8988T (cell line): ENCODE data around the gene MGAM2.
A peak's percentile ranks its signal among the peaks of the same experiment; 100 is the strongest.

Experiments
- DNase-seq: peaks from one replicate; pipeline ENCODE4 v3.0.0; 2011

MGAM2 gene

DNA sequence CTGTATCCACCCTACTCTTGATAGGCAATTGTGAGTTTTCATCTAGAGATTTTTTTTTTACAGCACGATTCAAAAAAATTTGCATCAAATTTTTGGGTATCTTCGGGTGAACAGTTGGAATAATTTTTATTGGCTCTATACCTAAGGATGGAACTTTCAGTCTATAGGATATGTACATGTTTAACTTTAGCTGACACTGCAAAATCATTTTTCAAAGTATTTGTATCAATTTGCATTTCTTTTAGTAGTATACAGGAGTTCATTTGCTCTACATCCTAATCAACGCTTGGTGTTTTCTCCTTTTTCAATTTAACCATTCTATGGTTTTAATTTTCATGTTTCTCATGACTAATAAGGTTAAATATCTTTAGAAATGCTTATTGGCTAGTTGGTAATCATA is 11.7 kb downstream of the MGAM2 start:
- no peak for DNase-seq

DNA sequence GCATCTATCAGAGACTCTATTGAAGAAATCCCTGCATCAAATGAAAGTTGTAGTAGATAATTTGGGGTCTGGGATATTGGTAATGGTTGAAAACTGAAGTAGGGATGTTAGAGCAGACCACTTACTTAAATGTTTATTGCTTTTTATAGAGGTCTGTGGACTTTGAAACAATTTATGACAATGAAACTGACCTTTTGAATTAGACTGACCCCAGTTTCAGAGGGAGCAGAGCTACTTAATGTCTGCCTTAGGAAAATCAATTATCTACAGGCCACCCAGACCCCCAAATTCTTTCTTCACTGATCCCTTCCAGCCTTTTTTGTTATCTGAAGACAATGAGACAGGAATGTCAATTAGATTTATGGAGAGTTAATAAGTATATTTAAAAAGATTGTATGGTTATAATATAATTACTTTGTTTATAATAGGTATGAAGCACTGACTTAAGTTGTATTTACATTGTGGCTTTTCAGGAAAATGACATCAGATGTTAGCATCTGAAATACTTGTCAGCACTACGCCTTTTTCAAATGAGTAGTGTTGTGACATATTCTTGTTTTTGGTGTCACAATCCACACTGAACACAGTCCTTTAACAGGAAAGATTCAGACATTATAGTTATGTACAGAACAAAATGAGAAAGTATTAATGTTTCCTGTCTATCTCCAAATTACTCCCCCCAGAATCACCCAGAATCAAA is 13.9 kb downstream of the MGAM2 start:
- no peak for DNase-seq

DNA sequence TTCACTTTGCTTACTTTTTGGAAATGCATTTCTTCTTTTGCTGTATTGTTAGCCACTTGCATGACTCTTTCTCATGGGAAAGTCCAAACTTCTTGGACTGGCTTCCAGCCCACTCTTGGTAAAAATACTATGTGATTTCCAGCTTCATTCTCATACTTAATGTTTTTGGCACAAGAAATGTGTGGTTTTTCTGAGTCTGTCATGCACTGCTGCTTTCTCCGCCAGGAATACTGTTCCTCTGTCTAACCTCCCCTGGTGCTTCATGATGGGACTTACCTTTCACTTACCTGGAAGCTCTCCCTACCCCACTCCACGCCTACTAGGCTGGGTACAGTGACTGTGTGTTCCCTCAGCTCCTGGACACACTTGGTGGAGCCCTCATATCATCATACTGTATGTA is 18.7 kb downstream of the MGAM2 start:
- DNase-seq, result no peak

DNA sequence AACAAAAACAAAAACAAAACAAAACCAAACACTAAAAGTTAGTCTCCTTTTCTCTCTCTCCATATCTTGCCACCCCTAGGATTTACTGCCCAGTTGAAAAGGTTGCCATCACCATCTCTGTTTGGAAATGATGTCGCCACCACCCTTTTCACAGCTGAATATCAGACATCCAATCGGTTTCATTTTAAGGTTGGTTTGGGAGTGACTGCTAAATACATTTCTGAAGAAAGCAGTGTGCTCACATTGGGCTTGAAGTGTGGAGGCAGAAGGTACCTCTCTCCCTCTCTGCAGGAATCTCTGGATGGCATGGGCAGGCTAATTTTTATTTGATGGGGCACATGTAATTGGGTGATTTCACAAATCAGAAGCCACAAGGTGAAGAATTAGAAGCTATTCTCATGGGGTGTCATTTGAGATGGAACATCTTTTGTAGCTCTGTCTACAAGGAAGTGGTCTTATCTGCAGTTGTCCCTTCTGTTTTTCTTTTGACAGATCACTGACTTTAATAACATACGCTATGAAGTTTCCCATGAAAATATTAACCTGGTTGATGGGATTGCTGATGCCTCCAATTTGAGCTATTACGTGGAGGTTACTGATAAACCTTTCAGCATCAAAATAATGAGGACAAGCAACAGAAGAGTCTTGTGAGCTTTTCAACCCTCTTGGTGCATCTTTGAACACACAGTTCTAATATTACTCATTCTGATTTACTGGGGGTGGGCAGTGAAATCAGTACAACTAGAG is 20.1 kb downstream of the MGAM2 start:
- DNase-seq, result no peak

DNA sequence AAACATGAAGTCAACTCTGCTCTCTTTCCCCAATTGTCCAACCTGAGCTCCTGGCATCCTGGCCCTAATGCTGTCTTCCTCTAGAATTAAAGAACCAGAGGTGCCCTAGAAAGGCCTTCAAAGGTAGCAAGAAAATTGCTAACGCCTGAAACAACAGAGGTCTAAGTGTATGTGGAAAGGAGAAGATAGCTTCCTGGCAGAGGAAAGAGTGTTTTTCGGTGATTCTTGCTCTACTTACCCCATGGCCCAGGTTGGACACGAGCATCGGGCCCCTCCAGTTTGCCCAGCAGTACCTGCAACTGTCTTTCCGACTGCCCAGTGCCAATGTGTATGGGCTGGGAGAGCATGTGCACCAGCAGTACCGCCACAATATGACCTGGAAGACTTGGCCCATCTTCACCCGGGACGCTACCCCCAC is 22.2 kb downstream of the MGAM2 start:
- no peak for DNase-seq

DNA sequence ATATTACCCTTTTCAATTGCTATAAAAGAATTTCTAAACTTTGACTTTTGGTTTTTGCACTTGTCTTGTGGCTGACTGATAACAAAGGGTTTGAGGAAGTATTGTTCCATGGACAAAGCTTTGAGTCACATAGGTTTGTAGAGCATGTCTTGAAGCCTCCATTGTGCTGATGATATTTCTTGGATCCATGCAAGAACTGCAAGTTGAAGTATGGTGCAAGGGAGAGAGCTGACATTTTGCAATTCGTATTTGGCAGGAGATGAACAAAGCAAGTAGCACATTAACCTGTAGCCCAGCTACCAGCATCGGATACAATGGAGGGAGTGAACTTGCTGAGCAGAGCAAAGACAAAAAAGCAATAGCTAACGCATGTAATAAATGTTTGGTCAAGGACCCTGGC is 23.4 kb downstream of the MGAM2 start:
- no peak for DNase-seq

DNA sequence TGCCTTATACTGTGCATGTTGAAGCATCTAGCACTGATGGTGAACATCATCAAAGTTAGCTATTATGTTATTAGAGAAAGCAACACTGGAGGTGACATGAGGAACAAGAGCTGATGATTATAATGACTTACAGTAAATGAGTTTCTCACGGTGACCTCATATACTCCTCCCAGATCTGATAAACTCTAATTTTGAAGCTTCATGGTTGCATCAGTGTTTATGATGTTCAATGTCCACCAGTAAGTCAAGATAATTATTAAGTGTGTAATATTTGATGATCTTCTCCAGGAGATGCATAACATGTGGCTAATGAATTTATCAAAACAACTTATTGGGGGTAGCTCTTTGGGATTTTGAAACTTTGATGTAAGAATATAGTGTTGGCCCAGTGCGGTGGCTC is 27.5 kb downstream of the MGAM2 start:
- DNase-seq, result no peak

DNA sequence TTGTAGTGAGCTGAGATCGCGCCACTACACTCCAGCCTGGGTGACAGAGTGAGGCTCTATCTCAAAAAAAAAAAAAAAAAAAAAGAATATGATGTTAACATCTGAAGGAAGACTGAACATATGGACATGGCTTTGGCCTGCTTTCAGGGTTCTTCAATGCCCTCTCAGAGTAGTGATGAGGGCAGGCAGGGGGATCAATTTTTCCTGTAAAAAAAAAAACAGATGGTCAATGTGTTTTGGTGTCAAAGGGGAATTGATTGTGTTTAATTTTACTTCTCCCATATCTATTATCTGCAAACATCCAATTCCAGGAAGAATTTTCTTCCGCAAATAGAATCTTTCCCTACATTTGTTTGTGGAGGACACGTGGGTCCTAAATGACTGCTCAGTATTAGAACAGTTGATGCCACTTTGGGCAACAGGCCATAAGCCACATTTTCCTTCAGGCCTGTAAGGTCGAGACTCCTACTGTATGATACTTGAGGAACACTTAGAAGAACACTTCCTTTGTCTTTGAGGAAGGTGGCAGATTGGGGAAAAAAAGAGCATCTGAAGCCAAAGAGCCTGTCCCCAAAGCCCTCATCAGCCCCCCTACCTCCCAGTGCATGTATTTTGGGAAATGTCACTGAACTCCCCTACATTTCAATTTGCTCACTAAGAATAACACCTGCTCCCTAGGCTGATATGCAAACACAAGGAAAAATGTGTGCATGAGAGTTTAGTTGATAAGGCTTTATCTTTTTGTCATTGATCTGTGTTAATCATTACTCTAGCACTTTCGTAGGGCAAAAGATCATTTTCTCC is 28.3 kb downstream of the MGAM2 start:
- DNase-seq, result no peak

DNA sequence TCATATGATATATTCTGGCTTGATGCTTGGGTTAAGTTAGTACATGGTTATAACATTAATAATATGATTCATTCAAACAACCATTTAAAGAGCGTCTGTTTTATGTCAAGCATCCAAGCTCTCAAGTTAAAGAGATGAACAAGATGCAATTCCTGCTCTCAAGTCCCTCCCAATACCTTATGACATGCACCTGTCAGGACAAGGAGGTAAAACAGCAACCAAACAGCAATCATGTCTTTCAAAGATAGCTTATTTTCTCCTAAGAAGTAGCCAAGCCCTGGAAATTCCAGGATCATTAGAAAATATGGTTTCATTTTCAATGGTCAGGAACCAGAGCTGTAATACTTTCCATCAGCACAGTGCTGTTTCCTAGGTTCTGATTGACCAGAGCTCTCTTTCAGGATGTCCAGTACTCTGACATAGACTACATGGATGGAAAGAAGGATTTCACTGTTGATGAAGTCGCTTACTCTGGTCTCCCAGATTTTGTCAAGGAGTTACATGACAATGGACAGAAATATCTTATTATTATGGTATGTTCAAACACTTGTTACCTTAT is 29.0 kb downstream of the MGAM2 start:
- no peak for DNase-seq

DNA sequence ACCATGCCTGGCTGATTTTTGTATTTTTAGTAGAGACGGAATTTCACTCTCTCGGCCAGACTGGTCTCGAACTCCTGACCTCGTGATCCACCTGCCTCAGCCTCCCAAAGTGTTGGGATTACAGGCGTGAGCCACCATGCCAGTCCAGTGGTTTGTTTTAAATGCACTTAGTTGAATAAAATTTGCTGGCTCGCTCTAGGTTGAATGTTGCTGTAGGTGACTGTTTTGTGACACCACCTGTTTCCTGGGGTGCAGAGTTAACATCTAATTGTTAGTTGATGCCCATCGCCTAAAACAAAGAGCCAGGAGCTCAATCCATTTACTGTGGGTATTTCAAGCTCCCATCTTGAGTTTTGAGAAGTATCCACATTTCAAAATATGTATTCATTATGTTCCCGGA is 31.2 kb downstream of the MGAM2 start:
- DNase-seq, result no peak

DNA sequence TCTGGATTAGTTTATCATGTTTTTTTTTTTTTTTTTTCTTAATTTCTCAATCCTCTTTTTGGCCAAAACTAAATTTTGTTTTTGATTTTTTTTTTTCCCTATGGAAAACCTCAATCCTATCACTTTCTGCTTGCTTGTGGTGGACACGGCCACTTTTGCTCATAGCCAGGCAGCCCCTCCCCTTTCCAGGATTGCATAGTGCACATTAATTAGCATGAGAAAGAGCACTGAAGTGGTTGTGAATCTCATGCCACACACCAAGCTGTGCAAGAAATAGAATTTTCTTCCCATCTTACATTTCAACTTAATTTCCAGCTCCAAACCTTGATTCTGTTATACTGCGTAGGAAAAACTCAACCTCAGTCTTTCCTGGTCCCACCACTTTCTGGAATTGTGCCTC is 34.6 kb downstream of the MGAM2 start:
- no peak for DNase-seq

DNA sequence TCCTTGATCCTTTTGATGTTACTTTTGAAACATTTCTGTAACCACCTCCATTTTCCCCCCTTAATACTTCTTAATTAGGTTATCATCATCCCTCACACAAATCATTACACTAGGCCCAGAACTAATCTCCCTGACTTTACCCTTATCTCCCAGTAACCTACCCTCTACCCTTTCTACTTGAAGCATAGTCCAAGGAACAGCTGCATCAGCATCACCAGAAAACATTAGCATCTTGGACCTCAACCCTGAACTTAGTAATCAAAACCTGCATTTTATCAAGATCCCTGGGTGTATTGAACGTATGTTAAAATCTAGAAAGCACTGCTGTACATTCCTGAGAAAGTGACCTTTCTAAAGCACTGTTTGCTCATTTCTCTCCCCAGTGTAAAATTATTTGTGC is 38.8 kb downstream of the MGAM2 start:
- DNase-seq, result no peak

DNA sequence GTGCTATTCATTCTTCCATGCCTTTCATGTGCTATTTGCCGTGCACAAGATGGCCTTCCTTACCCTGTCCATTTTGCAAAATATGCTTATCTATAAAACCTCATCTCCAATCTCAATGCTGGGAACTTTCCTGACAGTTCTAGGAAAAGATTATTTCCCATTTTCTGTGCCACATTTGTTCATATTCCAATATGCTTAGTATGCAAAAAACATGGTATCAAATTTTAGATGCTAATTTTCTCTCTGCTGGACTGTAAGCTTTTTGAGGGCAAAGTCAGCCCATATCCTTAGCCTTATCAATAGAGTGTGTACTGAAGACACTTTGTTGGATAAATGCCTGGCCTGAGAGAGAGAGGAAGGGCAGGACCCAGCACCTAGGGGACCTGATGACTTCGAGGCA is 39.4 kb downstream of the MGAM2 start:
- DNase-seq, result no peak

DNA sequence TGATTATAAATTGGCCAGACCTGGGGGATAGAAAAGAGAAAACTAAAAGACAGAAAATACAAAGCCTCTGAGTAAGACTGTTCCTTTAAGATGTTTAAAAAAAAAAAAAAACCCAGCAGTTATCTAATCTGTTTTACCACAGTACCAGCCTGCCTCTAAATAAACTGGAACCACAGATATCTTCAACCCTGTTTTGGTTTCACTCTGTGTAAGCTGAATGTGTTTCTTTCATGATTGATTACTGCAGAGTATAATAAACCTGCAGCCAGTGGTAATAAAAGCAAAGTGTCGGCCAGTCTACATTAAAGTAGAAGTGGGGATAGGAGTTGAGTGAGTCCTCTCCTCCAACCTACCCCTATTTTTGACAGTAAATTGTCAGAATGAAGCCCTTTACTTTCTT is 40.6 kb downstream of the MGAM2 start:
- DNase-seq, result no peak

DNA sequence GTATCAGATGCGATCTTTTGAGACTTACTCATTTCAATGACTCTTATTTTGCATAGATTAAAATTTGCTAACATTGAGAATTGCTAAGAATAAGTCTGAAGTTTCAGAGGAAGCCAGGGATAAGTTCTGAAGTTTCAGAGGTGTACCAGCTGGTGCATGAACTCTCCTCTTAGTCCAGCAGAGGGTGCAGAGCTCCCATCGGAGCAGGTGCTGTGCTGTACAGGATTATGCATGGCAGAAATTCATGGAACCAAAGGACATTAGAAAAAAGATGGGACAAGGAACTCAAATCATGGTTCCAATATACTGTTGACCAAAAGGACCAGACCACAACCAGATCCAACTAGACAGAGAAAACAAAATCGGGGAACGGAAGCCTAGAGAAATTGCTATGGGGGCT is 41.9 kb downstream of the MGAM2 start:
- DNase-seq, result peak; percentile 18

DNA sequence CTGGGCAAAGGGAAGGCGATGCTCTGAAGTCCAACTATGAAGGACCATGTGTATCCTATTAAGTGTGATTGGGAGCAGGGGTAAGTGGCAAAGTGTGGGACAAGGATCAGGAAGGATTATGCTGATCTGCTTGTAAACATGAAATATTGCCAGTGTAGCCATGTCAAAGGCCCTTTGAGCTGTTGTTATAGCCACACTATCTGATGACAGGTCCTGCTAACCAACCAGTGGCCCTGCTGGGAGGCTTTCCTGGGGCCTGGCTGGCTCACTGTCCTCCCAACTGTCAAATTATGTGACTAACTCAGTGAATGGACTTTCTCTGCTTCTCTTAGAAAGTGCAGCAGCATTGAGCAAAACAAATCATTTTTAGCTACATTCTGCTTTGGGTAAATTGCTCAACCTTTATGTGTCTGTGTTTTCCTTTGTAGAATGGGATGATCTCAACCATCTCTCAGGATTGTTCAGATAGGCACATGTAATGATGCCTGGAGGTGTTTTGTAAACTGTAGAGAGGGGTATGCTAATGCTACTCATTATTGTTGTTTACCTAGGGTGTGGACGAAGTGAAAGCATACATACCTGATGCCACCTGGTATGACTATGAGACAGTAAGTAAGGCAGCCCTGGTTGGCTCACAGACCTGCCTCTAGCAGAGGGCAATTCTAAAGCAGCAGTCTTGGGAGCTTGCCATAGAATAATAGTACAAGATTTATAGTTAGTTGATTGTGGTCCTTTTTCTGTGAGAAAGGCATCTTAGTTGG is 47.4 kb downstream of the MGAM2 start:
- no peak for DNase-seq

DNA sequence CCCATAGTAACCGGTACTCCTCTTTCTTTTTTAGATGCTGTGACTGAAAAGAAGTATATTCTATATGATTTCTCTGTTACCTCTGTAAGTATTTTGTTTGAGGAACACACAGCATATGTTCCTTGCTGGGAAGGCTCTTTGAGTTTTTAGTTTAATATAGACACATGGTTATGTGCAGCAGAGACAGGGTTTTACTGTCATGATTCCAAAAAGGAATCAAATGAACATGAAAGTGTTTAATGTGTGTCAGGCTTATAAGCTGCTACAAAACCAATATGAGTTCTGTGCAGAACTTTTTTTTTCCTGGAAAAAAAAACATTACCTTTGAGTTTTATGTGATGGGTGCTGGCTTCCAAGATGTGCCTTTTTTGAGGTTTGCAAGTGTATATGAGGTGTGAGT is 50.4 kb downstream of the MGAM2 start:
- DNase-seq, result no peak

DNA sequence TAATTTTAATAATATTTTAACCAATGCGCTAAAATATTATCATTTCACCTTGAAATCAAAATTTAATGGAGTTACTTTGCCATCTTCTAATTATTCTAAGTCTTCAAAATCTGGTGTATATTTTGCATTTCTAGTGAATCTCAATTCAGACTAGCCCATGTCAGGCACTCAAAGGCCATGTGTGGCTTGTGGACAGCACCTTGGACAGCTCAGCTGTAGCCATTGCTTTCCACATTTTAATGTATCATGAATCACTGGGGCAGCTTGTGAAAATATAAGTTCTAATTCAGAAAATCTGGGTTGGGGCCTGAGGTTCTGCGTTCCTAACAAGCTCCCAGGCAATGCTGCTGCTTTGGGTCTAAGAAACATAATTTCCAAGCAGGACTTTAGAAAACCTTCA is 57.2 kb downstream of the MGAM2 start:
- no peak for DNase-seq

DNA sequence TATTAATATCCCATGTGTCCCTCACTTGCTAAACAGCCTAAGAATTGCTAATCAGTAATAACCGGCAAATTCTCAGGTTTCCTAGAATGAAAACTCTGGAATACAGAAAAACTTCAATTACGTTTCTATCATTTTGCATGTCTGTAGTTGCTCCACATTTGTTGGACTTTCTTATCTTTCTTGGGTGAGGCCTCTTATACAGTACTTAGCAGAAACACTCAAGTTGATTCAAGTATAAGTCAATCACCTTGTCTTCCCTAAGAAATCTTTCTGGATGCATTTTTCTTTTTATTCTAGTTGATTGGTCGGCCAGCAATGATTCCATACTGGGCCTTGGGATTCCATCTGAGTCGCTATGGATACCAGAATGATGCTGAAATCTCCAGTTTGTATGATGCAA is 61.4 kb downstream of the MGAM2 start:
- no peak for DNase-seq

DNA sequence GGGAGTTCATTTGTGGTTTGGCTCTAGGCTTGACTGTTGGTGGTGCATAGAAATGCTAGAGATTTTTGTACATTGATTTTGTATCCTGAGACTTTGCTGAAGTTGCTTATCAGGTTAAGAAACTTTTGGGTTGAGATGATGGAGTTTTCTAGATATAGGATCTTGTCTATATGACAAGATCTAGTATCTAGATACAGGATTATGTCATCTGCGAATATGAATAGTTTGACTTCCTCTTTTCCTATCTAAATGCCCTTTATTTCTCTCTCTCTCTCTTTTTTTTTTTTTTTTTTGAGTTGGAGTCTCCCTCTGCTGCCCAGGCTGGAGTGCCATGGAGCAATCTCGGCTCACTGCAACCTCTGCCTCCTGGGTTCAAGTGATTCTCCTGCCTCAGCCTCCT is 62.9 kb downstream of the MGAM2 start:
- DNase-seq, result no peak

DNA sequence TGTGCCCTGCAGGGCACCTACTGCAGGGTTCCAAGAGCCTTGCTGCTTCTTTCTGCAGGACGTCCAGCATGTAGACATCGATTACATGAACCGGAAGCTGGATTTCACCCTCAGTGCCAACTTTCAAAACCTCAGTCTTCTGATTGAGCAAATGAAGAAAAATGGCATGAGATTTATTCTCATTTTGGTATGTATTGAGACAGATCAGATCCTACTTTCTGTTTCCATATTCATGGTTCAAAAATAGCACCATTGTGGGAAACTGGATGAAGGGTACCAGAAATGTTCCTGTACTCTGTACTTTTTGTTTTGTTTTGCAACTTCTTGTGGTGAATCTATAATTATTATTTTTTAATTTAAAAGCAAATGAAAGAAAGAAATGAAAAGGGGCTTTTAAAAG is 64.1 kb downstream of the MGAM2 start:
- no peak for DNase-seq

DNA sequence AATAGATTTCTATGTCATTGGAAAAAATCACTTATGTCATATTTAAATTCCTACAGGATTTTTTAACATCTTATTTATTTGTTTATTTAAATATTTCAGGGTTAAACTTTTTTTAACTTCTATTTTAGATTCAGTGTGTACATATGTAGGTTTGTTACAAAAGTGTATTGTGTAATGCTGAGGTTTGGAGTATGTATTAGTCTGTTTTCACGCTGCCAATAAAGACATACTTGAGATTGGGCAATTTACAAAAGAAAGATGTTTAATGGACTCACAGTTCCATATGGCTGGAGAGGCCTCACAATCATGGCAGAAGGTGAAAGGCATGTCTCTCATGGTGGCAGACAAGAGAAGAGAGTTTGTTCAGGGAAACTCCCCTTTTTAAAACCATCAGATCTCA is 65.4 kb downstream of the MGAM2 start:
- DNase-seq, result no peak

DNA sequence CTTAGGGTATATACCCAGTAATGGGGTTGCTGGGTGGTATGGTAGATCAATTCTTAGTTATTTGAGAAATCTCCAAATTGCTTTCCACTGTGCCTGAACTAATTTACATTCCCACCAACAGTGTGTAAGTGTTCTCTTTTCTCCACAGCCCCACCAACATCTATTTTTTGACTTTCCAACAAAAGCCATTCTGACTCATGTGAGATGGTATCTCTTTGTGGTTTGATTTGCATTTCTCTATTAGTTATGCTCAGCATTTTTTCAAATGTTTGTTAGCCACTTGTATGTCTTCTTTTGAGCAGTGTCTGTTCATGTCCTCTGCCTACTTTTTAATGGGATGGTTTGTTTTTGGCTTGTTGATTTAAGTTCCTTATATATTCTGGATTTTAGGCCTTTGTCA is 66.4 kb downstream of the MGAM2 start:
- DNase-seq, result no peak
